Breast epithelium (tissue), 3 donors: ENCODE measurements around the gene ZPR1.

Source experiments
- POLR2A ChIP-seq: fragments of 450-650 bp; IDR thresholded peaks from one replicate; pipeline ENCODE4 v1.6.1; 2016; ENCODE audit warnings: antibody characterized with exemption, mild to moderate bottlenecking, moderate library complexity
- TF ChIP-seq, protein P1 (sequence below), 3 donors: fragments of 450-650 bp; IDR thresholded peaks; one replicate each; pipeline ENCODE4 v1.5.1; 2016 to 2017; ENCODE audit warnings: antibody characterized with exemption in 3 of 3, mild to moderate bottlenecking in 3 of 3, moderate library complexity in 3 of 3

DNA sequence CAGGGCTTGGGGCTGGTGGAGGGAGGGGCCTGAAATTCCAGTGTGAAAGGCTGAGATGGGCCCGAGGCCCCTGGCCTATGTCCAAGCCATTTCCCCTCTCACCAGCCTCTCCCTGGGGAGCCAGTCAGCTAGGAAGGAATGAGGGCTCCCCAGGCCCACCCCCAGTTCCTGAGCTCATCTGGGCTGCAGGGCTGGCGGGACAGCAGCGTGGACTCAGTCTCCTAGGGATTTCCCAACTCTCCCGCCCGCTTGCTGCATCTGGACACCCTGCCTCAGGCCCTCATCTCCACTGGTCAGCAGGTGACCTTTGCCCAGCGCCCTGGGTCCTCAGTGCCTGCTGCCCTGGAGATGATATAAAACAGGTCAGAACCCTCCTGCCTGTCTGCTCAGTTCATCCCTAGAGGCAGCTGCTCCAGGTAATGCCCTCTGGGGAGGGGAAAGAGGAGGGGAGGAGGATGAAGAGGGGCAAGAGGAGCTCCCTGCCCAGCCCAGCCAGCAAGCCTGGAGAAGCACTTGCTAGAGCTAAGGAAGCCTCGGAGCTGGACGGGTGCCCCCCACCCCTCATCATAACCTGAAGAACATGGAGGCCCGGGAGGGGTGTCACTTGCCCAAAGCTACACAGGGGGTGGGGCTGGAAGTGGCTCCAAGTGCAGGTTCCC is 41.8 kb upstream of the ZPR1 start, which contains the start of gene APOC3:
- TF ChIP-seq POLR2A = no peak
- TF ChIP-seq, protein P1, sequence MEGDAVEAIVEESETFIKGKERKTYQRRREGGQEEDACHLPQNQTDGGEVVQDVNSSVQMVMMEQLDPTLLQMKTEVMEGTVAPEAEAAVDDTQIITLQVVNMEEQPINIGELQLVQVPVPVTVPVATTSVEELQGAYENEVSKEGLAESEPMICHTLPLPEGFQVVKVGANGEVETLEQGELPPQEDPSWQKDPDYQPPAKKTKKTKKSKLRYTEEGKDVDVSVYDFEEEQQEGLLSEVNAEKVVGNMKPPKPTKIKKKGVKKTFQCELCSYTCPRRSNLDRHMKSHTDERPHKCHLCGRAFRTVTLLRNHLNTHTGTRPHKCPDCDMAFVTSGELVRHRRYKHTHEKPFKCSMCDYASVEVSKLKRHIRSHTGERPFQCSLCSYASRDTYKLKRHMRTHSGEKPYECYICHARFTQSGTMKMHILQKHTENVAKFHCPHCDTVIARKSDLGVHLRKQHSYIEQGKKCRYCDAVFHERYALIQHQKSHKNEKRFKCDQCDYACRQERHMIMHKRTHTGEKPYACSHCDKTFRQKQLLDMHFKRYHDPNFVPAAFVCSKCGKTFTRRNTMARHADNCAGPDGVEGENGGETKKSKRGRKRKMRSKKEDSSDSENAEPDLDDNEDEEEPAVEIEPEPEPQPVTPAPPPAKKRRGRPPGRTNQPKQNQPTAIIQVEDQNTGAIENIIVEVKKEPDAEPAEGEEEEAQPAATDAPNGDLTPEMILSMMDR (IDR thresholded peaks at IDR 0.05) = no peak
